Gastroesophageal sphincter (tissue), 4 donors: ENCODE results near the gene NARF. TPM values are rescaled to one million over a fixed set of nuclear protein-coding genes. Genes with fewer than 3 reads are reported as not detected.
"Not testable (repeated sequence)": the region's sequence is repeated elsewhere in the genome, so short reads cannot be mapped to it uniquely, and the experiment has no call there.

ENCODE experiments used
- ATAC-seq: fragments of 150-250 bp; one replicate; pipeline ENCODE4 v1.9.1; 2016; ENCODE audit warnings: mild to moderate bottlenecking, moderate library complexity
- H3K27ac ChIP-seq, 4 donors: fragments of 200-600 bp; sonication (generic) in 3 of 4; 1 replicate in 3 of 4; 2 replicates in 1 of 4; pipeline ENCODE4 v1.5.1; 2016 to 2019
- H3K27me3 ChIP-seq: fragments of 200-600 bp; sonication (generic); one replicate; pipeline ENCODE4 v1.5.1; 2019
- H3K36me3 ChIP-seq, 2 donors: fragments of 200-600 bp; sonication (generic); one replicate each; pipeline ENCODE4 v1.5.1; 2019; ENCODE audit warnings: control low read depth in 1 of 2
- H3K4me1 ChIP-seq, 3 donors: fragments of 200-600 bp; sonication (generic); 1 replicate in 2 of 3; 2 replicates in 1 of 3; pipeline ENCODE4 v1.5.1; 2016 to 2019; ENCODE audit warnings: control low read depth in 2 of 3
- H3K4me3 ChIP-seq, 2 donors: fragments of 200-600 bp; sonication (generic); one replicate each; pipeline ENCODE4 v1.5.1; 2019; ENCODE audit warnings: mild to moderate bottlenecking in 1 of 2, moderate library complexity in 1 of 2
- H3K9me3 ChIP-seq, 3 donors: fragments of 200-600 bp; sonication (generic); one replicate each; pipeline ENCODE4 v1.5.1; 2017 to 2019; ENCODE audit warnings: control low read depth in 2 of 3
- CTCF ChIP-seq, 4 experiments: fragments of 200-600 bp in 2 of 4; fragments of 450-650 bp in 2 of 4; sonication (generic) in 1 of 4; IDR thresholded peaks; one replicate each; pipeline ENCODE4 v1.5.1; 2017 to 2019; ENCODE audit warnings: antibody characterized with exemption in 4 of 4, mild to moderate bottlenecking in 2 of 4, moderate library complexity in 2 of 4
- EP300 ChIP-seq: sonication (generic); formaldehyde crosslinking; IDR thresholded peaks from one replicate; pipeline ENCODE4 v1.6.1; 2017; ENCODE audit warnings: antibody characterized with exemption, mild to moderate bottlenecking
- POLR2A ChIP-seq, 2 donors: fragments of 450-650 bp; IDR thresholded peaks; one replicate each; pipeline ENCODE4 v1.6.1; 2017; ENCODE audit warnings: antibody characterized with exemption in 2 of 2, mild to moderate bottlenecking in 2 of 2, moderate library complexity in 1 of 2
- POLR2AphosphoS5 ChIP-seq: sonication (generic); formaldehyde crosslinking; IDR thresholded peaks from one replicate; pipeline ENCODE4 v1.6.1; 2017; ENCODE audit warnings: antibody characterized with exemption
- WGBS, 2 donors: methylation state at CpG; one replicate each; pipeline ENCODE4 v1.1.5; 2018; ENCODE audit warnings: low coverage in 1 of 2; 5-methylcytosine and 5-hydroxymethylcytosine counted together
- total RNA-seq, 4 donors: library from RNA; depleted of rRNA; stranded (reverse); fragments of >200 nt; gene quantifications; one replicate each; pipeline ENCODE4 v1.1.0, GENCODE V29; 2016

NARF gene
- total RNA-seq, 4 donors from 2014 or later: 30.4 to 78.1 (median 44.9) TPM

- peak overlapping the region; percentile 82 to 85 for H3K4me3 ChIP-seq
- WGBS, 2 donors: 53 to 59% methylated on average over 9 to 10 of the region's 10 CpGs
Measured at GRCh38 chr17:82457073-82457928, 1.2 kb upstream of the NARF start.

GRCh38 chr17:82457929-82458178, 687 bp upstream of the NARF start:
- no peak for ATAC-seq
- H3K27ac ChIP-seq: peak overlapping the region; percentile 96 to 100 (median 99)
- WGBS, 2 donors: 0 to 6% methylated on average over 1 to 2 of the region's 8 CpGs
- peak overlapping the region; percentile 82 to 85 for H3K4me3 ChIP-seq
- H3K9me3 ChIP-seq: no peaks in the 10 kb centered on the region
- peaks cover 0 to 30% of the 10 kb centered on the region in 2 donors for H3K36me3 ChIP-seq
- no peaks in the 10 kb centered on the region for H3K27me3 ChIP-seq
- peaks cover 0 to 55% (median 17%) of the 10 kb centered on the region in 3 donors for H3K4me1 ChIP-seq
- TF ChIP-seq EP300: no peak
- no peak for TF ChIP-seq CTCF (IDR thresholded peaks at IDR 0.05)

More at GRCh38 chr17:82457073-82457928, 1.2 kb upstream of the NARF start:
- ATAC-seq: no peak
- no peaks in the 10 kb centered on the region for H3K27me3 ChIP-seq
- H3K36me3 ChIP-seq: peaks cover 0 to 25% of the 10 kb centered on the region in 2 donors
- TF ChIP-seq POLR2A (IDR thresholded peaks at IDR 0.05) (no peak), POLR2AphosphoS5 (no peak), CTCF (IDR thresholded peaks at IDR 0.05) (no peak), EP300 (no peak)
- peak overlapping the region; percentile 96 to 100 (median 99) for H3K27ac ChIP-seq
- H3K9me3 ChIP-seq: no peaks in the 10 kb centered on the region
- peaks cover 0 to 50% (median 17%) of the 10 kb centered on the region in 3 donors for H3K4me1 ChIP-seq

- ATAC-seq: no peak
- 0% methylated on average over 6 of the region's 62 CpGs; no CpG with 5 or more reads in 1 of the 2 donors for WGBS, 2 donors
- H3K27ac ChIP-seq: peak overlapping the region; percentile 68 to 100 (median 98)
- peak overlapping the region; percentile 82 to 85 for H3K4me3 ChIP-seq
- peaks cover 0 to 66% (median 17%) of the 10 kb centered on the region in 3 donors for H3K4me1 ChIP-seq
- no peaks in the 10 kb centered on the region for H3K9me3 ChIP-seq
- no peaks in the 10 kb centered on the region for H3K27me3 ChIP-seq
- TF ChIP-seq POLR2AphosphoS5 (no peak), POLR2A (IDR thresholded peaks at IDR 0.05) (no peak), CTCF (IDR thresholded peaks at IDR 0.05) (no peak), EP300 (no peak)
- H3K36me3 ChIP-seq: peaks cover 0 to 41% of the 10 kb centered on the region in 2 donors
Measured at GRCh38 chr17:82458885-82459424, 414 bp downstream of the NARF start.

GRCh38 chr17:82459936-82460335, 1.4 kb downstream of the NARF start:
- Histone ChIP-seq H3K4me1 (peaks cover 0 to 66% (median 17%) of the 10 kb centered on the region in 3 donors), H3K36me3 (peaks cover 0 to 51% of the 10 kb centered on the region in 2 donors)
- WGBS, 2 donors: 80 to 92% methylated on average over 2 to 6 of the region's 9 CpGs
- not testable (repeated sequence) for H3K27me3 ChIP-seq, H3K4me3 ChIP-seq, H3K27ac ChIP-seq, ATAC-seq, H3K9me3 ChIP-seq

GRCh38 chr17:82461827-82462524, 3.4 kb downstream of the NARF start:
- Histone ChIP-seq H3K4me1 (peaks cover 0 to 56% (median 15%) of the 10 kb centered on the region in 3 donors), H3K4me3 (no peak overlapping the region), H3K9me3 (no peaks in the 10 kb centered on the region), H3K27ac (no peak overlapping the region), H3K36me3 (peaks cover 0 to 71% of the 10 kb centered on the region in 2 donors), H3K27me3 (no peaks in the 10 kb centered on the region)
- TF ChIP-seq POLR2A (IDR thresholded peaks at IDR 0.05) (no peak), EP300 (no peak), CTCF (IDR thresholded peaks at IDR 0.05) (no peak), POLR2AphosphoS5 (no peak)
- no peak for ATAC-seq
- WGBS, 2 donors: 72 to 73% methylated on average over 3 to 9 of the region's 10 CpGs
